NCI-H2029 treated with DMSO at 0.1 percent for 48 hours (cell line): ENCODE results near the gene GSG1L2.

Experiments used
- DNase-seq: peaks from one replicate; lab custom pipeline; 2025; lab: John Stamatoyannopoulos, UW

GSG1L2 gene

DNA sequence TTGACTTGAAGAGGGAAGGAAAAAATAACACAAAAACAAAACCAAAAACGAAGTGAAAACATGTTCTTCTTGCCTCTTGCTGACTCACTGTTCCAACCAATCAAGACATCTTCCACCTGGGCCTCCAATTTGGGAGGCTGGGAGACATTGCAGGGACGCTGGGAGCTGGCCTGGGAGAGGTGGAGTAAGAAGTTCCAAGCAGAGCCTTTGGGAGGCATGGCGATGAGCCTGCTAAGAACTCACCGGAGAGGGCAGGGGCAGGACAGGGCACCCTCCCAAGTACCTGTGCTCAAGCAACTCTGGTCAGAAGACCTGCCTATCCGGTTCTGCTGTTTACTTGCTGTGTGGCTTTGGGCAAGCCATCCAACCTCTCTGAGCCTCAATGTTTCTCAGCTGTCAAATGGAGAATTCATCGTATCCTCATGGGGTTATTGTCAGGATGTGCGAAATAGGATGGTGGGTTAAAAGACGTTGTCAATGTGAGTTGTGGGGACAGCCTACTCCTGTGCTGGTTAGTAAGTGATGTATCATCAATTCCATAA, 3.0 kb upstream of the GSG1L2 start:
- DNase-seq: no peak

DNA sequence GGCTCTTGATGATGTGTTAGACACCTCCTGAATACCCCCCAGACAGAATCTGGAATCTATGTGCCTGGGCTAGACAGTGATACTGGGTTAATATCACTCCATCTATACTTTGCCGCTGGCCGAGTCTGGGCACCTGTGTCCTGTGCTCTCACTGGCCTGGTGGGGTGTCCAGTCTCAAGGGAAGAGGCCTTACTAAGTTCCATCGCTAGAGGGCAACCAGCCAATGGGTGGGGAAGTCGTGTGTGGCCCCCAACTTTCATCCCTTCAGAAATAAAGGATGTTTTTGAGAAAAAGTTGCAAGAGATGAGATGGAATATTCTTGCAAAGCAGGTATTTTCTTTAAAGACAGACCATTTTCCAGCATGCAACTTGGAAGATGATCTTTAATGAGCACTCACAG, 2.2 kb upstream of the GSG1L2 start:
- DNase-seq: no peak

DNA sequence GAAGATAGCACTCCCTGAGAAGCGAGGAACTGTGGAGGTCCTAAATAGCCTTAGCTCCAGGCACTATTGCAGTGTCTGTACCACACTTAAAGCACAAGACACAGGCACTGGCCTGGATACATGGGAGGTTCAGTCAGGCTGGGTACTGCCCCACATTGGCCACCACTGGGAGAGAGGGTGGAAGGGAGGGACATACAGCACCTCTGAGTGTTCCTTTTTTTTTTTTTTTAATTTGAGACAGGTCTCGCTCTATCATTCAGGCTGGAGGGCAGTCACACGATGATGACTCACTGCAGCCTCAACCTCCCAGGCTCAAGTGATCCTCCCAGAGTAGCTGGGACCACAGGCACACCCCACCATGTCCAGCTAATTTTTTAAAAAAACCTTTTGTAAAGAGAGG, 1.4 kb downstream of the GSG1L2 start:
- DNase-seq: no peak

DNA sequence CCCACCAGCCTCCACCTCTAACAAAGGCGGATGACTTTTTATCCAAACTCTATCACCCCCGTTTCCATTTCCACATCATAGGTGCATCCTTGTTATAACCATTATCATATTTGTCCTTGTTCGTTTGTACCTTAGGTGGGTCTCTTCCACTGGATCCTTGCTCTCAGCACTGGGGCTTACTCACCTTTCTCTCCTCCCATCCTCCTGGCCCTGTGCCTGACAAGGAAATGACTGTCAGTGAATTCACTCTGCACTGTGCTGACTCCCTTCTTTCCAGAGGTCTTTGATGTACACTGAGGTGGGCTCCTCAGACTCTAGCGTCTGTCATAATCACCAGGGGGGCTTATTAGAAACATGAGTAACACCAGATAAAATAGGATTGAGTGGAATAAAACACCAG, 3.1 kb downstream of the GSG1L2 start:
- DNase-seq: no peak

DNA sequence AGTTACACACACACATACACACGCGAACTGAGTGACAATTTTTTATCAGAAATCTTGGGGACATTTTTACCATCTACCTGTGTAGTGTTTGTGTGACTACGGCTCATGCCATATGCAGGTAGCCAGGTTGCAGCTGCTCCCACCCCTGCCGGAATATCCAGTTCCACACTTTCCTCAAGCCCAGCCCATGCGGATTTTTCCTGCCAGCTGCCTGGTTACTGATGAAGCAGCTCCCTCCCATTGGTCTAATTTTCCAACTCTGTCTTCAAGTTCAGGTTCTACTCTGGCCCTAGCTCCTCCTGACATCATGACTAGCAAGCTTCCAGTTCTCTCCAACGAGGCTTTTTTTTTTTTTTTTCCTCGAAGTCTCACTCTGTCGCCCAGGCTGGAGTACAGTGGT, 4.8 kb downstream of the GSG1L2 start:
- no peak for DNase-seq

DNA sequence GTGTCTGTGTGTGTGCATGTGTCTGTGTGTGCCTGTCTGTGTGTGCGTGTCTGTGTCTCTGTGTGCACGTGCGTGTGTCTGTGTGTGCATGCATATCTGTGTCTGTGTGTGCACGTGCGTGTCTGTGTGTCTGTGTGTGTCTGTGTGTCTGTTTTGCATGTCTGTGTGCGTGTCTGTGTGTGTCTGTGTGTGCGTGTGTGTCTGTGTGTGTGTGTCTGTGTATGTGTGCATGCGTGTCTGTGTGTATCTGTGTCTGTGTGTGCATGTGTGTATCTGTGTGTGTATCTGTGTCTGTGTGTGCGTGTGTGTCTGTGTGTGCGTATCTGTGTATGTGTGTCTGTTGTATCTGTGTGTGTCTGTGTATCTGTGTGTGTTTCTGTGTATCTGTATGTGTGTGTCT, 5.4 kb downstream of the GSG1L2 start:
- DNase-seq: no peak

DNA sequence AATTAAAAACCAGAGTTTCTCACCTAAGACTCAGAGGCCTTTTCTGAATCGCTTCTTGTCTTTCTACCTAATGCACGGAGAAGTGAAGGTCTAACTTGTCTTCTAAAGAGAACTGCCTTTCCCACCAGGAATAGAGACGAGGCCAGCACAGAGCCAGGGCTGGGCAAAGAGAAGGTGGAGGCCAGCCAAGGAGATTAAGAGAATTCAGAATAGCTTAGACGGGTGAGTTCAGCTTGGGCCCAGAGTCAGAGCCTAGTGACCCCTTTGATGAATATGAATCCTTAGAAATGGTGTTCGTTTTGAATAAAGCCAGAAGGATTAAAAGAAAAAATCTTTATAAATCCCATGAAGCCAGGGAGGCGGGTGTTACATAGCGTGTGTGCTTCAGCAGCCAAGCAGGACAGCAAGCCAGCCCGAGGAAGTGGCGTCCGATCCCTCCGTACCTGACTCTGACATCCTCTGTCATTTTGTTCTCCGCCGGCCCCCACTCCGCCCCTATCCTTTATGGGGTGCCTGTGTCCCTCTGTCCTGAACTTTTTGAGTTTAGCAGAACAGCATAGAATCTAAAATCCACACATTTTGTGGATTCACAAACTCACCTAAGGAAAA, 7.4 kb downstream of the GSG1L2 start:
- DNase-seq: no peak

DNA sequence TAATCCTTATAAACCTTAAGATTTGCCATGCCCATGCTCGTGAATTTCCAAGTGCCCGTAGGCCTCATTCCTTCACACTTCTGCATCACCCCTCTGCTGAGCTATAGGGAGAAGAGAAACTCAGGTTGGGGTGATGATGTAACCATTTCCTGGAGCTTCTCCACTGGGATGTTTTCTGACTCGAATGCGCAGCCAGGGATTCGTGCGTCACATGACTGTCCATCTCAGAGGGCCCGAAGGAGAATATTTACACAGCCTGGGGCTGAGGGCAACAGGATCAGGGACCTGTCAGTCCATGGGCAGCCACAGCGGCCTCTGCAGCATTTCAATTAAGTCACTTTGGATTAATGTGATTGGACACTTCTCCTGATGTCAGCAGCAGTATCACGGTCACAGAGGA, 8.7 kb downstream of the GSG1L2 start:
- DNase-seq: no peak

DNA sequence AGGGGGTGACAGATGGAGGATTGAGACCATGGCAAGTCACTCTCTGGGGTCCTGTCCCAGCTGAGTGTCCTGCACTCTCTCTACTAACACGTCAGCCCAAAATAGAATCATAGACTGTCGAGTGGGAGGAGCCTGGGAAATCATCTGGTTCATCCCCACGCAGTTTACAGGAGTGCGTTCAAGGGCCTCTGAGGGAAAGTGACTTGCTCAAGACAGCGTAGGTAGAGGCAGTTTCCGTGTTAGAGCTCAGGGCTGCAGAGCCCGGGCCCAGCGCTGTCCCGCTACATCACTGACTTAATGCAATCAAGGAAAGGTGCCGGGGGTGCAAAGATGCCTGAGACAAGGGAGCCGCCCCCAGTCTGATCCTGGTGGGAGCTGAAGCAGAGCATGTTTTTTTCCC, 10.3 kb downstream of the GSG1L2 start:
- no peak for DNase-seq

GRCh38 chr17:9811086-9811485, 10.8 kb downstream of the GSG1L2 start:
- DNase-seq: no peak

- DNase-seq: no peak
Observed at GRCh38 chr17:9810100-9810949, 11.6 kb downstream of the GSG1L2 start.

GRCh38 chr17:9809409-9809808, 12.5 kb downstream of the GSG1L2 start:
- no peak for DNase-seq

DNA sequence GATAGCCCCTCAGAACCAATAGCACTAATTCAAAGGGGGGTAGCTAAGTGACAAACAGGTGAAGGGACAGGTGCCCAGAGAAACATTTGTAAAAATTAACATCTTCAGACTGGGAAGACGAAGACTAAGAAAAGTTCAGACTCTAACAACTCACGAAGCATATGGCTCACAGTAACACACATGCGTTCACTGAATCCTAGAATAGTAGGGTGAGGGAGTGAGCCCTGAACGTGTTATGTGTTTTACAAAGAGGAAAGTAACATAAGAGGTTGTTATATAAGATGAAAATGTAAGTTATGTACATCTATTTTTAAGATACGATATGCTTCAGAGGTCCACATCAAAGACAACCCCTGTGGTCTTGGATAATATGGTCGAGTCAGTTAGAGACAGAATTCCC, 15.2 kb downstream of the GSG1L2 start:
- DNase-seq: no peak

DNA sequence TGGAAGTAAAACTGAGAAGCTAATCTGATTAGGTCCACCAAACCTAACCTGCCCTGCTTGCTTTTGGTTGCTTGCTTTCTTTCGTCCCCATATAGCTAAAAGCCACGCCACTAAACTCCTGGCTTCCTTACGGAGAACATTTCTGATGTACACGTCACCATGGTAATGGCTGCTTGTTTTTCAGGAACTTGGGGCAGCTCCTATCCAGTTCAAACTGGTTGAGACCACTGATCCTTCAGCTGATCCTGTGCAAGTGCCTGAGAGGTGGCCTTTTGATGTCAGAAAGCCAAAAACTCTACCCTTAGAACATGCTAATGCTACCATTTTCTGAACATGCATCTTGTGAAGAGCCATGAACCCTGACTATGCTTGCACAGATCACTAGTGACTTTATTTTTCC, 16.1 kb downstream of the GSG1L2 start:
- DNase-seq: no peak

DNA sequence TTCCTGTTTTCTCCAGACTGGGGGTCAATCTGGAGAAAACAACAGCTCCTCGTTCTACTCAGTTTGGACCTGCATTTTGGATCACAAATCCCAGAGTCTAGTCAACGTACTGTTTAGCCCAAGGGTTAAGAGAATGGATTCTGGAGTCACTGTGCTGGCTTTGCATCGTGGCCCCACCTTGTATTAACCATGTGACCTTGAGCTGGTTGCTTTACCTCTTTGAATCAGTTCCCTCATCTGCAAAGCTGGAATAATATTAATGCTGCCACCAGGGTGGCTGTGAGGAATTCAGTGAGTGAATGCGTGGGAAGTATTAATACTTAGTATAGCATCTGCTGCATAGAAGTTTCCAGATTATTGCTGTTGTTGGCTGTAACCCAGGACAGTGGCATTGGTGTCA, 19.2 kb downstream of the GSG1L2 start:
- no peak for DNase-seq

DNA sequence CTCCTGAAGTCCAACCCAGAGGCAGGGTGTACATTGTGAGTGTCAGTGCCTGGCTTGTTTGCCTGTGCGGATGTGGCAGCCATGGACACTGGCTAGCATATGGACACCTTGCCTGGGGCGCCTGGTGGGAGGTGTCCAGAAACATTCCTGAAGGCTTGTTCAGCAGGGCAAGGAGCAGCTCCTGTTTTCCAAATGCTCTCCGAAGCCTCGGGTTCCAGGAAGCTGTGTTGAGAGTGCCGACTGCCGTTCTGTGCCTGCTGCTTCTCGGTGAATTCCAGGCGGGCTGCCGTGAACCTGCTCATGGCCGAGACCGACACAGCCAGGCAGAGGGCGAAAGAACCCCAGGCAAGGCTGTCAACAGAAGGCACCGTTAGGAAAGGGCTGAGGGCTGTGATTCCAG, 19.6 kb downstream of the GSG1L2 start:
- no peak for DNase-seq

DNA sequence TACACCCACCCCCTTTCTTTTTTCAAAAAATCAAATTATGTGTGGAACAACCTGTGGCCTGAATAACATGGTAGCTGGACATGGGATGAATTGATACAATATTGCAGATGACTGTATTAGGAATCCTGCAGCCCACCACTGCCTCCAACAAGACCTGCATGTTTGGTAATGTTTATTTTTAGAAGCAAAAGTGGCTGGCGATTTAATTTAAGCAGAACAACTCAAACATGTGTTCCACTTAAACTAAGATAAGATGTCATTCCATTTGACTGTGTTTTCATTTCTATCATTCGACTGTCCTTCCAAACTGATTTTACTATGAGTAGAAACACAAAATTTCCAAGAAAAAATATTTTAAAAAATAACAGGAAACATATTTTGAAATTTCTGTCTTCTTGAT, 20.4 kb downstream of the GSG1L2 start:
- no peak for DNase-seq

DNA sequence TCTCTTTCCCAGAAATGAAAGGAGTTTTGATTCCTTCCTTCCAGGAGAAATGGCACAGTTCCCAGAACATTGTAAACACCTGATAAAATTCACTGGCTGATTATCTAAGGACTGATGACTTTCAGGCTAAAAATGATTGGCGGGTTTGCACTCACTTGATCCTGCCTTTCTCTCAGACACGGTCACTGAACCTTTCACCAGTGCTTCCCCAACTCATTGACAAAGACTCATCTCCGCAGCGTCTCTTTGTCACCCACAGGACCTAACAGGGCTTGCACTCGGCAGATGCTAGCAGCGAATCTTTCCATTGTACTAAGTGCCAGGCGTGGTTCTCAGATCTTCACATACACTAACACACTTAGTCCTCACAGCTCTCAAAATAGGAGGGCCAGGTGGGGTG, 23.2 kb downstream of the GSG1L2 start:
- no peak for DNase-seq

DNA sequence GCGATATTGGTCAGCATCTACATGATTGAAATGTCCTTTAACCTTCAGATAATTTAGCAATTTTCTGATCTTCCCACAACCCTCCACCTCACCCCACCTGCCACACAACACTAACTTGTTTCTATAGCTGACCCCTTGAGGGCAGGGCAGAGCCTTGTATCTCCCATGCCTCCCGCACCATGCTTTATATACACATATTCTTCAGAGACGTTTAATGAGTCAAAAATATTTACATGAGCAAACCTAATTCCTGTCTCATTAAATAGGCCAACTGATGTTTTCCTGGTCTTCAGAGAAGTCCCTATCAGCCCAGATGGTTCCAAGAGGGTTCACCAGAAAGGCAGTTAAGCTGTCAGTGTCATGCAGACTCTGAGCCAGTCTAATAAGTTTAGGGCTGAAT, 23.9 kb downstream of the GSG1L2 start:
- DNase-seq: no peak

DNA sequence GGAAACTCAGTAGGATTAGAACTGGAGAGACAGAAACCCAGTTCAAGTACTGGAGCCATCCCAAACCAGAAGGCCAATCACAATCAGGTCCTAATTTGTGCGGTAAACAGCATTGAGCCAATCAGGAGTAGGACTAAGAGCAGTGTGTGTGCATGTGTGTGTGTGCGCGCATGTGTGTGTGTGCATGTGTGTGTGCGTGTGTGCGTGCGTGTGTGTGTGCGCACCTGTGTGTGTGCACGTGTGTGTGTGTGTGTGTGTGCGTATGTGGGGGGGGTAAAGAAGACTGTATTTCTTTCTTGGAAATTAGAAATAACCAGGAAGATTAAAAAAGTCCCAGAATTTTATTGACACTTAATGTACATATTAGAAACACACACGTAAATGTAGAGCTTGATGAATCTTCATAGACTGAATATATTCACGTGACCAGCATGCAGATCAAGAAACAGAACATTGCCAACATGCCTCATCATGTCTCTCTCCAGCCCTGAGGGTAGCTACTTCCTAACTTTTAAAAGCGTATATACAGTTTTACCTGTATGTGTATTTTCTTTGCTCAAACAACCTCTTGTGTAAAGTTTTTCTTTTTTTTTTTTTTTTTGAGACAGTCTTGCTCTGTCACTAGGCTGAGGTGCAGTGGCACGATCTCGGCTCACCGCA, 29.6 kb downstream of the GSG1L2 start:
- DNase-seq: no peak

- no peak for DNase-seq
Observed at GRCh38 chr17:9790889-9791876, 30.7 kb downstream of the GSG1L2 start, which contains the start of gene DHRS7C. TSS of gene DHRS7C (minus strand) at chr17:9791592. CDS start at chr17:9791284, 308 bp downstream.

DNA sequence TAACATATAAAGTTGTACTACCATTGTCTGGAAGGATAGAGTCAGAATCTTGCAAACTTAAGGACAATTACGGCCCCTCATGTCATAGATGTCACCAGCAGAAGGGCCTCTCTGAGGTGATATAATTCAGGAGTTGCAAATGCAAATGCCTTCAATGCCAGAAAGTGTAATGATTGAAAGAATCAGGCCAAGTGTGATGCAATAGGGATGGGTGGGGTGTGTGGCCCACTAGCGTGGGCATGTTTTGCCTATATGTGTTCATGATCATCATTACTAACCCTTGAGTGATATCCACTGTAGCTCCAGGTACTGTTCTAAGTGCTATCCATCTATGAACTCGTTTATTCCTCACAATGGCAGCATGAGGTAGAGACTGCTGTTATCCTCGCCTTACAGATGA, 31.6 kb downstream of the GSG1L2 start:
- DNase-seq: no peak
